Duodenal mucosa (tissue), 2 donors: Measurements from ENCODE around the gene GID8.

Experiments
- H3K27ac ChIP-seq: one replicate; pipeline ENCODE4 v1.7.0; 2013; ENCODE audit warnings: low read depth, low read length
- H3K27me3 ChIP-seq, 2 donors: one replicate each; pipeline ENCODE4 v1.7.0; 2013; ENCODE audit warnings: low read length in 2 of 2, control low read depth in 1 of 2; ENCODE audit not compliant: insufficient read depth in 2 of 2, control insufficient read depth in 1 of 2
- H3K36me3 ChIP-seq, 2 donors: one replicate each; pipeline ENCODE4 v1.7.0; 2013; ENCODE audit warnings: low read length in 2 of 2, control low read depth in 1 of 2; ENCODE audit not compliant: insufficient read depth in 2 of 2, control insufficient read depth in 1 of 2
- H3K4me1 ChIP-seq, 2 donors: one replicate each; pipeline ENCODE4 v1.7.0; 2013; ENCODE audit warnings: low read length in 2 of 2, control low read depth in 1 of 2; ENCODE audit not compliant: insufficient read depth in 2 of 2, control insufficient read depth in 1 of 2
- H3K4me3 ChIP-seq, 2 donors: one replicate each; pipeline ENCODE4 v1.7.0; 2013; ENCODE audit warnings: low read length in 2 of 2, low read depth in 1 of 2
- H3K9ac ChIP-seq, 2 donors: one replicate each; pipeline ENCODE4 v1.7.0; 2013; ENCODE audit warnings: low read length in 2 of 2, low read depth in 1 of 2
- H3K9me3 ChIP-seq, 2 donors: one replicate each; pipeline ENCODE4 v1.7.0; 2013; ENCODE audit warnings: low read length in 2 of 2, control low read depth in 1 of 2; ENCODE audit not compliant: control insufficient read depth in 1 of 2

GID8 gene

DNA sequence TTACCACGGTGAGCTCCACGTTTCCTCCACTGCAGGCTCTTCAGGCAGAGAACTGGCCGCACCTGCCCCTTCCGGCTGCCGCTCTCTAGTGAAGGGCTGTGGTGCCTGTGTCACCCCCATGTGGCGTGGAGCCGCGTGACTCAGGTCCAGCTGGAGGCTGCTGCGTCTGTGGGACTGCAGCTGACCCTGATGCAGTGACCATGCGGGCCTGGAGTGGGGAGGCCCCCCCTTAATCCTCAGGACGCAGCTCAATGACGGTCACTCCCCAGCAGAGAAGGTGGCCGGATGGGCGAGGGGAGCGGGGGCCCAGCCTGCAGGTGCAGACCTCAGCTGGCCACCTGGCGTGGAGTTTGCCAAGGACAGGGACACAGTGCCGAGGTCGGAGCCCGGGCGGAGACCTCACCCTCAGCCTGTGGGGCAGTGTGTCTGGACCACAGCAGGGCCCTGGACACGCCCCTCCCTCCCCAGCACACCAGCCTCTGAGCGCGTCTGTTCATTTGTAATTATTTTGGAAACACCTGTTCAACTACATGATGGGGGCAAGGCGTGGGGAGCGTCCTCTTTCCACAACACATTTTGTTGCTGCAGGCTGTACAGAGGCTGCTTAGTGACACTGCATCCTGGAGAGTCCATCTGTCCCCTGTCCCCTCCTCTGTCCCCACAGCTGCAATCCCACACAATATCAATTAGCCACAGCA is 58.1 kb downstream of the GID8 start:
- Histone ChIP-seq H3K27me3 (peaks cover 7 to 39% of the 10 kb centered on the region in 2 donors), H3K4me3 (no peak overlapping the region), H3K4me1 (no peaks in the 10 kb centered on the region), H3K27ac (no peak overlapping the region), H3K36me3 (no peaks in the 10 kb centered on the region), H3K9me3 (no peaks in the 10 kb centered on the region), H3K9ac (no peak overlapping the region)

DNA sequence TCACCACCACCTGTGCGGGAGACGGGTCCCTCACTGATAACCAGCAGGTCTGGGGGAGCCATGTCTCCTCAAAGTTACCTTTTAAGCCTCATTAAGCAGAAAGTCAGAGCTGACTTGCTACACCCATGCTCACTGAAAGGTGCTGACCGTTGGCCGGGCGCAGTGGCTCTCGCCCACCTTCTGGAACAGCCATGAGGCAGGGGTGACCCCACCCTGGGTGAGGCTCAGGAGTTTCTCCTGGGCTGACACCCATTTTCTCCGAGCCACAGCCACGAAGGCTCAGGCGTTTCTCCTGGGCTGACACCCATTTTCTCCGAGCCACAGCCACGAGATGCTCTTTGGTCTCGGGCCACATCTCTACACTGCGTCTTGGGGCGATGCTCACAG is 58.6 kb downstream of the GID8 start:
- peaks cover 7 to 43% of the 10 kb centered on the region in 2 donors for H3K27me3 ChIP-seq
- H3K27ac ChIP-seq, result no peak overlapping the region
- H3K4me3 ChIP-seq, result no peak overlapping the region
- no peaks in the 10 kb centered on the region for H3K36me3 ChIP-seq
- H3K4me1 ChIP-seq, result no peaks in the 10 kb centered on the region
- H3K9ac ChIP-seq, result no peak overlapping the region
- no peaks in the 10 kb centered on the region for H3K9me3 ChIP-seq

DNA sequence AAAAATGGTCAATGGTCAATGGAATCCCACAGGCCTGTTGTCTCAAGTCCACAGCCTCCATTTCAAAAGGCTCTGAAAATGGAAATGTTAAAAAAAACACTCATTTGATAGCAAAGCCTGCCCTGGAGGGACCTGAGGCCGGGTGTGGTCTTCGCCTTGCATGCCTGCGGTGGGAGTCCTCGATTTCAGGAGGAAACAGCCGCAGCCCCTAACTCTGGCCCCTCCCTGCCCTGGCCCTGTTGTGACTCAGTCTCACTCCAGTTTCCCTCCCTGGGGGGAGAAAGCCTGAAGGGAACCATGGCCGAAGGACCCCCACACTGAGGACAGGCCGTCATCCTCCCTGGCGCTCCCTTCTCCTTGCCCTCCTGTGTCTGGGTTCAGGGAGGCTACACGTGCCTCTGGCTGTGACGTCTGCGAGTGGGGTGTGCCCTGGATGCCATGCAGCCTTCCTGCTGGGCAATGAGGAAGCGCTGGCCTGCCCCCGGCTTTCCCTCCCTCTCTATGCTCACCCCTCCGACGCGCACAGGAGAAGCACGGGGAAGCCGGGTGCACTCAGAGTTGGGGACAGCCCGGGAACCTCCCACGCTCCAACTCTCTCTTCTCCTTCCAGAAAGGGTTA is 59.6 kb downstream of the GID8 start:
- Histone ChIP-seq H3K9me3 (no peaks in the 10 kb centered on the region), H3K27me3 (peaks cover 10 to 36% of the 10 kb centered on the region in 2 donors), H3K4me3 (no peak overlapping the region), H3K36me3 (no peaks in the 10 kb centered on the region), H3K4me1 (no peaks in the 10 kb centered on the region), H3K27ac (no peak overlapping the region), H3K9ac (no peak overlapping the region)
